Astrocyte (in vitro differentiated cells and primary cell): Measurements from ENCODE around the gene HPD.

ENCODE experiments used
- EZH2 ChIP-seq: IDR thresholded peaks from 2 replicates; pipeline ENCODE4 v1.6.1; 2012; ENCODE audit warnings: mild to moderate bottlenecking, low read length, inconsistent platforms; ENCODE audit not compliant: insufficient read depth
- TF ChIP-seq, protein P1 (sequence below): IDR thresholded peaks from 2 replicates; pipeline ENCODE4 v1.5.1; 2011; ENCODE audit warnings: low read depth, mild to moderate bottlenecking, inconsistent platforms, low read length, moderate library complexity; ENCODE audit not compliant: insufficient read depth

DNA sequence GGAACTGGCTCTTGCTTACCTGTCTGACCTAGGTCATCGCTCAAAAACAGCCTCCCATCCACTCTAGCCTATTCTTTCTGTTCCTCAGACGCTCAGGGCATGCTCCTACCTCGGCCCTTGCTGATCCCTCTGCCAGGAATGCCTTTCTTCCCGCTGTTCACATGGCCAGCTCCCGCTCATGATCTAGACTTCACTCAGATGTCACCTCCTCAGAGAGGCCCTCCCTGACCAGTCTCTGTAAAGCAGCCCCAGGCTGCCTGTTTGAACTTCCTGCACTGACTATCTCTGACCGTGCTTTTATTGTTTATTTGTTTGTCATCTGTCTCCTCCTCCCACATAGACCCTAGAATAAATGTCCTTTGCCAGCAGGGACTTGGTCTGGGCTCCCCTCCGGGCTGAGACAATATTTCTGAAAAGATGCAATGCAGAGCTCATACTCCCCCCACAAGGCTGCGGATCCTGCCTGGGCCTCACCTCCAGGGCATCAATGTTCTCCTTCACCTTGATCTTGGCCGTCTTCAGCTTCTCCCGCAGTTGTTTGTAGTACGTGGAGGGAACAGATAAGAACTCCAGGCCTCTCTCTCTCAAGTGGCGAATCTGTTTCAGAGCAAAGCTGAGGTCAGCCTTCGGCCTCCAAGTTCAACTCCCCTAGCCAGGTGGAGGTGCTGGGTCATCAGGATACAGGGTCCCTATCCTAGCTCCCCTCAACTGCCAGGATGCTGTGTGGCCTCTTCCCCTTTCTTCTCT, 15.2 kb downstream of the HPD start:
- TF ChIP-seq, protein P1, sequence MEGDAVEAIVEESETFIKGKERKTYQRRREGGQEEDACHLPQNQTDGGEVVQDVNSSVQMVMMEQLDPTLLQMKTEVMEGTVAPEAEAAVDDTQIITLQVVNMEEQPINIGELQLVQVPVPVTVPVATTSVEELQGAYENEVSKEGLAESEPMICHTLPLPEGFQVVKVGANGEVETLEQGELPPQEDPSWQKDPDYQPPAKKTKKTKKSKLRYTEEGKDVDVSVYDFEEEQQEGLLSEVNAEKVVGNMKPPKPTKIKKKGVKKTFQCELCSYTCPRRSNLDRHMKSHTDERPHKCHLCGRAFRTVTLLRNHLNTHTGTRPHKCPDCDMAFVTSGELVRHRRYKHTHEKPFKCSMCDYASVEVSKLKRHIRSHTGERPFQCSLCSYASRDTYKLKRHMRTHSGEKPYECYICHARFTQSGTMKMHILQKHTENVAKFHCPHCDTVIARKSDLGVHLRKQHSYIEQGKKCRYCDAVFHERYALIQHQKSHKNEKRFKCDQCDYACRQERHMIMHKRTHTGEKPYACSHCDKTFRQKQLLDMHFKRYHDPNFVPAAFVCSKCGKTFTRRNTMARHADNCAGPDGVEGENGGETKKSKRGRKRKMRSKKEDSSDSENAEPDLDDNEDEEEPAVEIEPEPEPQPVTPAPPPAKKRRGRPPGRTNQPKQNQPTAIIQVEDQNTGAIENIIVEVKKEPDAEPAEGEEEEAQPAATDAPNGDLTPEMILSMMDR: no peak
- no peak for TF ChIP-seq EZH2
